Caco-2 (cell line): ENCODE results near the gene ALDH1A2. TPM values are rescaled to one million over a fixed set of nuclear protein-coding genes. Genes with fewer than 3 reads are reported as not detected.

Source experiments
- BruUV-seq: library from RNA; stranded (reverse); fragments of 400-500 nt; replicated peaks from 2 replicates; lab custom pipeline; 2021; lab: Mats Ljungman, UMichigan
- CTCF ChIA-PET: fragments of 300-600 bp; sonication (Branson Sonifier 250); formaldehyde crosslinking; loops from one replicate; lab custom pipeline; 2022; ENCODE audit warnings: antibody characterized with exemption; lab: Charles Lee
- POLR2A ChIA-PET: fragments of 300-600 bp; sonication (Branson Sonifier 250); formaldehyde crosslinking; loops from one replicate; lab custom pipeline; 2022; ENCODE audit warnings: antibody characterized with exemption; lab: Charles Lee
- DNase-seq, 2 experiments: peaks; one replicate each; pipeline versions ENCODE4 v3.0.0 to v3.0.0-alpha.2; 2020 to 2022
- H3K27me3 ChIP-seq: replicated peaks from 2 replicates; pipeline ENCODE4 v1.6.0; 2011; ENCODE audit warnings: low read length; ENCODE audit not compliant: control insufficient read depth, insufficient read depth
- H3K36me3 ChIP-seq: 2 replicates; pipeline ENCODE4 v1.5.1; 2011; ENCODE audit warnings: low read length; ENCODE audit not compliant: control insufficient read depth, insufficient read depth
- H3K4me1 ChIP-seq: fragments of 250-450 bp; sonication (Bioruptor Pico); 2 replicates; pipeline ENCODE4 v1.5.1; 2020; ENCODE audit warnings: mild to moderate bottlenecking
- H3K4me3 ChIP-seq: 2 replicates; pipeline ENCODE4 v1.5.1; 2011; ENCODE audit warnings: low read depth, mild to moderate bottlenecking, control low read depth, low read length
- H3K9me3 ChIP-seq: fragments of 250-450 bp; sonication (Bioruptor Pico); 2 replicates; pipeline ENCODE4 v1.5.1; 2020; ENCODE audit warnings: mild to moderate bottlenecking, moderate library complexity
- H3K27ac Mint-ChIP-seq: one replicate; pipeline ENCODE4 v1.8.0; 2022; ENCODE audit warnings: mixed read lengths; ENCODE audit not compliant: unreplicated experiment
- H3K27me3 Mint-ChIP-seq: one replicate; pipeline ENCODE4 v1.8.0; 2022; ENCODE audit warnings: mixed read lengths; ENCODE audit not compliant: insufficient read depth, unreplicated experiment
- H3K36me3 Mint-ChIP-seq: one replicate; pipeline ENCODE4 v1.8.0; 2022; ENCODE audit warnings: mild to moderate bottlenecking, mixed read lengths; ENCODE audit not compliant: insufficient read depth, unreplicated experiment
- H3K4me1 Mint-ChIP-seq: one replicate; pipeline ENCODE4 v1.8.0; 2022; ENCODE audit warnings: low read depth, mixed read lengths; ENCODE audit not compliant: unreplicated experiment
- H3K4me3 Mint-ChIP-seq: one replicate; pipeline ENCODE4 v1.8.0; 2022; ENCODE audit warnings: mild to moderate bottlenecking, moderate library complexity, mixed read lengths; ENCODE audit not compliant: unreplicated experiment
- H3K9me3 Mint-ChIP-seq: one replicate; pipeline ENCODE4 v1.8.0; 2022; ENCODE audit warnings: mixed read lengths; ENCODE audit not compliant: unreplicated experiment
- CTCF ChIP-seq, 2 experiments: fragments of 200-600 bp in 1 of 2; IDR thresholded peaks; 1 replicate in 1 of 2; 2 replicates in 1 of 2; pipeline versions ENCODE4 v1.5.1 to v1.8.0; 2011 to 2022; ENCODE audit warnings: antibody characterized with exemption in 1 of 2, control low read depth in 1 of 2, inconsistent platforms in 1 of 2, low read depth in 1 of 2, low read length in 1 of 2, mild to moderate bottlenecking in 1 of 2, moderate library complexity in 1 of 2; ENCODE audit not compliant: insufficient read depth in 1 of 2, severe bottlenecking in 1 of 2, unreplicated experiment in 1 of 2
- intact Hi-C: fragments of 100-400 bp; cut with micrococcal nuclease; formaldehyde crosslinking; loops from one replicate; pipeline ENCODE4 v1.10.0; 2022; ENCODE audit not compliant: unreplicated experiment
- total RNA-seq: library from RNA; stranded (reverse); gene quantifications from 2 replicates; pipeline ENCODE4 v1.2.3, GENCODE V29; 2022

ALDH1A2 gene
- total RNA-seq, 1 experiment from 2014 or later, result 0.61 TPM

- no peaks in the 10 kb centered on the region for H3K4me1 Mint-ChIP-seq
- H3K36me3 Mint-ChIP-seq, result no peaks in the 10 kb centered on the region
- Histone ChIP-seq H3K27me3 (no peaks in the 10 kb centered on the region), H3K9me3 (no peaks in the 10 kb centered on the region), H3K4me1 (no peaks in the 10 kb centered on the region), H3K36me3 (no peaks in the 10 kb centered on the region), H3K4me3 (no peak overlapping the region)
- peaks cover 12% of the 10 kb centered on the region for H3K27me3 Mint-ChIP-seq
- BruUV-seq, result no TSS peak
- H3K9me3 Mint-ChIP-seq, result no peaks in the 10 kb centered on the region
- intact Hi-C loops, result no loop called here
- DNase-seq, result no peak
- POLR2A ChIA-PET, result no interaction called here
- H3K4me3 Mint-ChIP-seq, result no peak overlapping the region
- no peak overlapping the region for H3K27ac Mint-ChIP-seq
- CTCF ChIA-PET, result no interaction called here
- no peak for TF ChIP-seq CTCF (IDR thresholded peaks at IDR 0.05; ENCODE audit: insufficient read depth in 1 of 2, low read depth in 1 of 2, low read length in 1 of 2, severe bottlenecking in 1 of 2, unreplicated experiment in 1 of 2)
Observed at GRCh38 chr15:57915827-57916531, 149.5 kb downstream of the ALDH1A2 start.

- no peak overlapping the region for H3K4me3 ChIP-seq
- Mint-ChIP-seq H3K4me3 (no peak overlapping the region), H3K27me3 (peaks cover 9% of the 10 kb centered on the region), H3K36me3 (no peaks in the 10 kb centered on the region), H3K9me3 (no peaks in the 10 kb centered on the region), H3K4me1 (no peaks in the 10 kb centered on the region), H3K27ac (no peak overlapping the region)
- BruUV-seq, result no TSS peak
- ChIA-PET POLR2A (no interaction called here), CTCF (no interaction called here)
- intact Hi-C loops, result no loop called here
- no peak for DNase-seq
- H3K9me3 ChIP-seq, result no peaks in the 10 kb centered on the region
- no peak for TF ChIP-seq CTCF (IDR thresholded peaks at IDR 0.05; ENCODE audit: insufficient read depth in 1 of 2, low read depth in 1 of 2, low read length in 1 of 2, severe bottlenecking in 1 of 2, unreplicated experiment in 1 of 2)
- H3K27me3 ChIP-seq, result no peaks in the 10 kb centered on the region
- no peaks in the 10 kb centered on the region for H3K4me1 ChIP-seq
- no peaks in the 10 kb centered on the region for H3K36me3 ChIP-seq
Observed at GRCh38 chr15:57914350-57915055, 151.0 kb downstream of the ALDH1A2 start.

GRCh38 chr15:57911247-57911646 lies 154.3 kb downstream of the ALDH1A2 start:
- BruUV-seq, result no TSS peak
- H3K27ac Mint-ChIP-seq, result no peak overlapping the region
- H3K27me3 ChIP-seq, result no peaks in the 10 kb centered on the region
- peaks cover 14% of the 10 kb centered on the region for H3K27me3 Mint-ChIP-seq
- no peak for DNase-seq
- intact Hi-C loops, result no loop called here
- no peaks in the 10 kb centered on the region for H3K36me3 Mint-ChIP-seq
- no peak overlapping the region for H3K4me3 ChIP-seq
- no peak overlapping the region for H3K4me3 Mint-ChIP-seq
- POLR2A ChIA-PET, result interaction anchor here (0.7 kb wide), 1 partner anchor 37 kb away, joined by 4 read pairs; no protein-coding TSS in a partner anchor
- H3K36me3 ChIP-seq, result no peaks in the 10 kb centered on the region
- no peaks in the 10 kb centered on the region for H3K4me1 Mint-ChIP-seq
- no peaks in the 10 kb centered on the region for H3K9me3 ChIP-seq
- H3K4me1 ChIP-seq, result no peaks in the 10 kb centered on the region
- no peak for TF ChIP-seq CTCF (IDR thresholded peaks at IDR 0.05; ENCODE audit: insufficient read depth in 1 of 2, low read depth in 1 of 2, low read length in 1 of 2, severe bottlenecking in 1 of 2, unreplicated experiment in 1 of 2)
- CTCF ChIA-PET, result interaction anchor here (0.6 kb wide), 2 partner anchors 124 to 129 kb away, joined by 3 to 6 read pairs; no protein-coding TSS in a partner anchor
- no peaks in the 10 kb centered on the region for H3K9me3 Mint-ChIP-seq
